ENCODE measurements around the gene GPR62. TPM values are rescaled to one million over a fixed set of nuclear protein-coding genes. Genes with fewer than 3 reads are reported as not detected.

The GPR62 gene
- polyA plus RNA-seq, 1 of the 3 experiments (the other 2 are of a cell fraction): 0.02 TPM

DNA sequence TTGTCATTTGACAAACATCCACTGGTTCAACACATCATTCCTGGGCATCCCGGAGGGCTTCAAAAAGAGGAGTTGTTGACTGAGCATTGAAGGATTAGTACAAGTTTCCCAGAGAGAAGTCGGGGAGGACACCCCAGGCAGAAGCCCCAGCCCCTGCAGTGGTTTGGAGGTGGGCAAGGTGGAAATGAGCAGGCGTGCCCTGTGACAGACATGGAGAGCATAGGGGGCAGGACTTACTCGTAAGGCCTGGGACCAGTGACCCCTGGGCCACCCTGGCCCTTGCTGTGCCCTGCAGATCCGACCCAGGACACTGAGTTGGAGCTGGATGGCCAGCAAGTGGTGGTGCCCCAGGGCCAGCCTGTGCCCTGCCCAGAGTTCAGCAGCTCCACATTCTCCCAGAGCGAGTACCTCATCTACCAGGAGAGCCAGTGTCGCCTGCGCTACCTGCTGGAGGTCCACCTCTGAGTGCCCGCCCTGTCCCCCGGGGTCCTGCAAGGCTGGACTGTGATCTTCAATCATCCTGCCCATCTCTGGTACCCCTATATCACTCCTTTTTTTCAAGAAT, 7.1 kb upstream of the GPR62 start:
- CTCF ChIA-PET: interaction anchor here (2.0 kb wide), 1 partner anchor 25 kb away, joined by 14 read pairs; the partner anchor contains the start of gene ABHD14B
- H3K27me3 ChIP-seq (ENCODE audit: insufficient read depth): no peaks in the 10 kb centered on the region
- POLR2A ChIA-PET: no interaction called here
- H3K4me1 ChIP-seq (ENCODE audit: control insufficient read depth in 1 of 2, insufficient read depth in 2 of 2, low read depth in 1 of 2, low read length in 1 of 2): peaks cover 3% of the 10 kb centered on the region in 2 experiments; a peak in 2 of 4 replicates
- no peak overlapping the region for H2AFZ ChIP-seq (ENCODE audit: low read depth)
- no peaks in the 10 kb centered on the region for H3K9me3 ChIP-seq
- H3K9ac ChIP-seq: no peak overlapping the region
- peaks cover 6% of the 10 kb centered on the region for H3F3A ChIP-seq (replicated peaks; ENCODE audit: insufficient read depth)
- H3K27ac ChIP-seq (ENCODE audit: low read depth in 2 of 2, low read length in 1 of 2): no peak overlapping the region
- no peak for DNase-seq
- H4K20me1 ChIP-seq (ENCODE audit: insufficient read depth): no peaks in the 10 kb centered on the region
- no peaks in the 10 kb centered on the region for H3K79me2 ChIP-seq (ENCODE audit: insufficient read depth)
- no peak overlapping the region for H3K4me2 ChIP-seq
- H3K4me3 ChIP-seq (ENCODE audit: low read depth in 2 of 2, low read length in 1 of 2): no peak overlapping the region
- H3K9me2 ChIP-seq: no peaks in the 10 kb centered on the region
- TF ChIP-seq NFIC (IDR thresholded peaks at IDR 0.05; ENCODE audit: borderline replicate concordance) (no peak), ELF1 (IDR thresholded peaks at IDR 0.05) (no peak), EP300 (IDR thresholded peaks at IDR 0.05; ENCODE audit: borderline replicate concordance in 1 of 2, low read depth in 1 of 2, low read length in 1 of 2) (no peak), GATA2 (CRISPR knock-in tag; IDR thresholded peaks at IDR 0.05) (no peak), SIN3A (IDR thresholded peaks at IDR 0.05; ENCODE audit: borderline replicate concordance, low read depth, low read length) (no peak), YY1 (IDR thresholded peaks at IDR 0.05; ENCODE audit: low read depth) (no peak), TAF1 (IDR thresholded peaks at IDR 0.05; ENCODE audit: borderline replicate concordance, low read depth, low read length) (no peak), RAD21 (IDR thresholded peaks at IDR 0.05; ENCODE audit: low read length) (no peak), GABPA (IDR thresholded peaks at IDR 0.05; ENCODE audit: low read depth) (no peak), SMC3 (IDR thresholded peaks at IDR 0.05; ENCODE audit: low read depth, low read length) (no peak), FOSL2 (IDR thresholded peaks at IDR 0.05; ENCODE audit: borderline replicate concordance, low read depth) (no peak), POLR2AphosphoS5 (IDR thresholded peaks at IDR 0.05; ENCODE audit: low read depth, low read length) (no peak), JUND (IDR thresholded peaks at IDR 0.05) (no peak), MEF2A (IDR thresholded peaks at IDR 0.05; ENCODE audit: borderline replicate concordance, low read depth) (no peak), TEAD4 (IDR thresholded peaks at IDR 0.05; ENCODE audit: borderline replicate concordance, insufficient read depth) (no peak), RFX5 (IDR thresholded peaks at IDR 0.05; ENCODE audit: low read length) (no peak)
- TF ChIP-seq, protein P1, sequence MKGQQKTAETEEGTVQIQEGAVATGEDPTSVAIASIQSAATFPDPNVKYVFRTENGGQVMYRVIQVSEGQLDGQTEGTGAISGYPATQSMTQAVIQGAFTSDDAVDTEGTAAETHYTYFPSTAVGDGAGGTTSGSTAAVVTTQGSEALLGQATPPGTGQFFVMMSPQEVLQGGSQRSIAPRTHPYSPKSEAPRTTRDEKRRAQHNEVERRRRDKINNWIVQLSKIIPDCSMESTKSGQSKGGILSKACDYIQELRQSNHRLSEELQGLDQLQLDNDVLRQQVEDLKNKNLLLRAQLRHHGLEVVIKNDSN (IDR thresholded peaks at IDR 0.05; ENCODE audit: borderline replicate concordance, low read depth): no peak
- TF ChIP-seq, protein P2, sequence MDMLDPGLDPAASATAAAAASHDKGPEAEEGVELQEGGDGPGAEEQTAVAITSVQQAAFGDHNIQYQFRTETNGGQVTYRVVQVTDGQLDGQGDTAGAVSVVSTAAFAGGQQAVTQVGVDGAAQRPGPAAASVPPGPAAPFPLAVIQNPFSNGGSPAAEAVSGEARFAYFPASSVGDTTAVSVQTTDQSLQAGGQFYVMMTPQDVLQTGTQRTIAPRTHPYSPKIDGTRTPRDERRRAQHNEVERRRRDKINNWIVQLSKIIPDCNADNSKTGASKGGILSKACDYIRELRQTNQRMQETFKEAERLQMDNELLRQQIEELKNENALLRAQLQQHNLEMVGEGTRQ (IDR thresholded peaks at IDR 0.05; ENCODE audit: borderline replicate concordance, low read depth, low read length): no peak
- H3K36me3 ChIP-seq (replicated peaks in 1 of 2; ENCODE audit: control insufficient read depth in 1 of 2, insufficient read depth in 2 of 2, low read length in 1 of 2): peaks cover 0 to 2% of the 10 kb centered on the region in 2 experiments
- 86% methylated on average over 7 of the region's 10 CpGs for WGBS (ENCODE audit: low lambda C conversion rate)

DNA sequence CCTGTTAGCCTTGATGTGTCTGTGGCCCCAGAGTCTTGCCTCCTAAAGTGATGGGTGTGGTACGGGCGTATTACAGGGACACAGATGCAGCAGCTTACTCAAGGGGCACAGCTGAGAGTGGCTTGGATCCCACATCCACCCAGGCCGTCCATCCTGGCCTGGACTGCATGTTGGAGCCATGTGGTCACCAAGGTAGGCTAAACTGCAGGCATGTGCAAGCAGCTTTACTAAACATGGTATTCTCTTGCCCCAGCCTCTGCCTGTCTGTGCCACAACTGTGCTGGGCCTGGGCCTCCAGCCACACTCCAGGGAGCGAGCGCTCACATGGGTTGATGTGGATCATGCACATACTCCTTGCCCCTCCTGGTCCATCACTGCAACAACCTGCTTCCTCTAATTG, 6.1 kb upstream of the GPR62 start:
- H3K27me3 ChIP-seq (ENCODE audit: insufficient read depth): no peaks in the 10 kb centered on the region
- H3K4me2 ChIP-seq: no peak overlapping the region
- H3F3A ChIP-seq (replicated peaks; ENCODE audit: insufficient read depth): peaks cover 14% of the 10 kb centered on the region
- H3K9ac ChIP-seq: no peak overlapping the region
- H3K9me3 ChIP-seq: no peaks in the 10 kb centered on the region
- no peak for DNase-seq
- no peak overlapping the region for H2AFZ ChIP-seq (ENCODE audit: low read depth)
- peaks cover 0 to 4% of the 10 kb centered on the region in 2 experiments; a peak in 1 of 4 replicates for H3K4me1 ChIP-seq (ENCODE audit: control insufficient read depth in 1 of 2, insufficient read depth in 2 of 2, low read depth in 1 of 2, low read length in 1 of 2)
- peaks cover 0 to 2% of the 10 kb centered on the region in 2 experiments for H3K36me3 ChIP-seq (replicated peaks in 1 of 2; ENCODE audit: control insufficient read depth in 1 of 2, insufficient read depth in 2 of 2, low read length in 1 of 2)
- H3K27ac ChIP-seq (ENCODE audit: low read depth in 2 of 2, low read length in 1 of 2): no peak overlapping the region
- 87% methylated on average over 3 of the region's 5 CpGs for WGBS (ENCODE audit: low lambda C conversion rate)
- no peaks in the 10 kb centered on the region for H3K79me2 ChIP-seq (ENCODE audit: insufficient read depth)
- no peaks in the 10 kb centered on the region for H3K9me2 ChIP-seq
- no peak overlapping the region for H3K4me3 ChIP-seq (ENCODE audit: low read depth in 2 of 2, low read length in 1 of 2)
- ChIA-PET POLR2A (no interaction called here), CTCF (interaction anchor here (0.8 kb wide), 1 partner anchor 35 kb away, joined by 3 read pairs; no protein-coding TSS in a partner anchor)
- no peaks in the 10 kb centered on the region for H4K20me1 ChIP-seq (ENCODE audit: insufficient read depth)
- TF ChIP-seq CHD2 (IDR thresholded peaks at IDR 0.05; ENCODE audit: low read length, partially characterized antibody): no peak
- TF ChIP-seq FOXM1 (IDR thresholded peaks at IDR 0.05; ENCODE audit: low read depth): no peak
- TF ChIP-seq MEF2A (IDR thresholded peaks at IDR 0.05; ENCODE audit: borderline replicate concordance, low read depth): no peak
- TF ChIP-seq MXI1 (IDR thresholded peaks at IDR 0.05; ENCODE audit: low read depth, low read length): no peak
- no peak for TF ChIP-seq JUND (IDR thresholded peaks at IDR 0.05)
- TF ChIP-seq POLR2AphosphoS5 (IDR thresholded peaks at IDR 0.05; ENCODE audit: low read depth, low read length): no peak
- TF ChIP-seq RAD21 (IDR thresholded peaks at IDR 0.05; ENCODE audit: low read length): no peak
- TF ChIP-seq, protein P3, sequence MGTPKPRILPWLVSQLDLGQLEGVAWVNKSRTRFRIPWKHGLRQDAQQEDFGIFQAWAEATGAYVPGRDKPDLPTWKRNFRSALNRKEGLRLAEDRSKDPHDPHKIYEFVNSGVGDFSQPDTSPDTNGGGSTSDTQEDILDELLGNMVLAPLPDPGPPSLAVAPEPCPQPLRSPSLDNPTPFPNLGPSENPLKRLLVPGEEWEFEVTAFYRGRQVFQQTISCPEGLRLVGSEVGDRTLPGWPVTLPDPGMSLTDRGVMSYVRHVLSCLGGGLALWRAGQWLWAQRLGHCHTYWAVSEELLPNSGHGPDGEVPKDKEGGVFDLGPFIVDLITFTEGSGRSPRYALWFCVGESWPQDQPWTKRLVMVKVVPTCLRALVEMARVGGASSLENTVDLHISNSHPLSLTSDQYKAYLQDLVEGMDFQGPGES (IDR thresholded peaks at IDR 0.05; ENCODE audit: low read depth, low read length): no peak
- TF ChIP-seq GABPA (IDR thresholded peaks at IDR 0.05; ENCODE audit: low read depth): no peak
- no peak for TF ChIP-seq GATA2 (CRISPR knock-in tag; IDR thresholded peaks at IDR 0.05)
- TF ChIP-seq, protein P1 (IDR thresholded peaks at IDR 0.05; ENCODE audit: borderline replicate concordance, low read depth): no peak
